Measurements from ENCODE around the gene ASIC3.

The ASIC3 gene

GRCh38 chr7:151071032-151071866 is 22.9 kb downstream of the ASIC3 start:
- no peak for DNase-seq (ENCODE audit: low spot score)

- DNase-seq (ENCODE audit: low spot score): no peak
These were observed 25.7 kb downstream of the ASIC3 start for GRCh38 chr7:151073990-151074389.

- no peak for DNase-seq (ENCODE audit: low spot score)
These were observed 26.7 kb downstream of the ASIC3 start for GRCh38 chr7:151074817-151075661.

- DNase-seq (ENCODE audit: low spot score): no peak
These were observed 27.3 kb downstream of the ASIC3 start for GRCh38 chr7:151075662-151075971.

- DNase-seq (ENCODE audit: low spot score): no peak
These were observed 27.7 kb downstream of the ASIC3 start for GRCh38 chr7:151075978-151076426.

- peak; percentile 36 for DNase-seq (ENCODE audit: low spot score)
These were observed 28.8 kb downstream of the ASIC3 start for GRCh38 chr7:151076863-151077704.

GRCh38 chr7:151077705-151078232 is 29.4 kb downstream of the ASIC3 start:
- no peak for DNase-seq (ENCODE audit: low spot score)

- DNase-seq (ENCODE audit: low spot score): peak; percentile 90
These were observed 30.1 kb downstream of the ASIC3 start for GRCh38 chr7:151078233-151079040.

GRCh38 chr7:151079199-151079910 is 31.0 kb downstream of the ASIC3 start:
- no peak for DNase-seq (ENCODE audit: low spot score)

- DNase-seq (ENCODE audit: low spot score): peak; percentile 52
These were observed 31.8 kb downstream of the ASIC3 start for GRCh38 chr7:151080067-151080521.

GRCh38 chr7:151080522-151081169 is 32.3 kb downstream of the ASIC3 start, which contains the start of gene FASTK:
FASTK (minus strand) TSS chr7:151080809; CDS start chr7:151080766, 43 bp downstream.
- DNase-seq (ENCODE audit: low spot score): peak; percentile 91

GRCh38 chr7:151081170-151082101 is 33.1 kb downstream of the ASIC3 start:
- DNase-seq (ENCODE audit: low spot score): peak; percentile 26

GRCh38 chr7:151082141-151083070 is 34.1 kb downstream of the ASIC3 start:
- peak; percentile 34 for DNase-seq (ENCODE audit: low spot score)

GRCh38 chr7:151083071-151083823 is 34.9 kb downstream of the ASIC3 start, which contains the start of gene TMUB1:
TMUB1 (minus strand) TSS chr7:151083493; CDS start chr7:151082563, 930 bp downstream.
- DNase-seq (ENCODE audit: low spot score): peak; percentile 76

GRCh38 chr7:151083824-151084160 is 35.5 kb downstream of the ASIC3 start:
- DNase-seq (ENCODE audit: low spot score): peak; percentile 44

GRCh38 chr7:151085329-151085690 is 37.0 kb downstream of the ASIC3 start:
- peak; percentile 22 for DNase-seq (ENCODE audit: low spot score)
